ELR (cell line): ENCODE results near the gene LYZL2.
"Not testable (repeated sequence)": the region's sequence is repeated elsewhere in the genome, so short reads cannot be mapped to it uniquely, and the experiment has no call there.

Source experiments
- DNase-seq: peaks from one replicate; pipeline ENCODE4 v3.0.0-alpha.2; 2015; ENCODE audit warnings: low read depth

Gene LYZL2

DNA sequence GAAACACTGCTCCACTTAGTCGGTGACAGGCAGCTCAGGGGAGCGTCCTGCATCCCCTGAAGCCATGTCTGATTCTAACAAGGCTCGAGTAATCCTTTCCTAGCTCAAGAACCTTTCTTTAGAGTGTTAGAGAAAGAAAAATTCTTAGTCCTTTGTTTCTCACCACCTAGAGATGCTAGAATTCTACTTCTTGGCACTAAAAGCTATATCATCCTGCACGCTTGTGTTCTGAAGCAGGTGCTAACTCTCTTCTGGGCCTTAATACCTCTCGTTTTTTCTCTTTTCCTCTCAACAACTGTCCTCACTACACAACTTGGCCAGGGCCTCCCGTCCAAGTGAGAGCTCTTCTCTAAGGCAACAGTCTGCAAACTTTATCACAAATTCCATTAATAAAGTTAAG is at the start of gene LYZL2:
Gene LYZL2 (minus strand): TSS at position 101 of the 400 bp plus-strand sequence. CDS start 2,838 bp downstream, outside the sequence.
- no peak for DNase-seq

DNA sequence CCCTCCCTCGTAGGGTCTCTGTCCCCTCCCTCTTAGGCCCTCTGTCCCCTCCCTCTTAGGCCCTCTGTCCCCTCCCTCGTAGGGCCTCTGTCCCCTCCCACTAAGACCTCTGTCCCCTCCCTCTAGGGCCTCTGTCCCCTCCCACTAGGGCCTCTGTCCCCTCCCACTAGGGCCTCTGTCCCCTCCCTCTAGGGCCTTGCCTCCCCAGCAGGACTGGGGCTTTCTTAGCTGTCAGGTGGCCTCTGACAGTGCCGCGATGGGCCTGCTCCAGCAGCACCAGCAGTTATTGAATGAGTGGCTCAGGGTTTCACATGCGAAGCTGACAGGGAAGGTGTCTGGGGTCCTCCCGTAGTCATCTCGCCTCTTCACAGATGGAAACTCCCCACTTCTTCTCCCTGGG is 48.1 kb upstream of the LYZL2 start:
- DNase-seq, result not testable (repeated sequence)

DNA sequence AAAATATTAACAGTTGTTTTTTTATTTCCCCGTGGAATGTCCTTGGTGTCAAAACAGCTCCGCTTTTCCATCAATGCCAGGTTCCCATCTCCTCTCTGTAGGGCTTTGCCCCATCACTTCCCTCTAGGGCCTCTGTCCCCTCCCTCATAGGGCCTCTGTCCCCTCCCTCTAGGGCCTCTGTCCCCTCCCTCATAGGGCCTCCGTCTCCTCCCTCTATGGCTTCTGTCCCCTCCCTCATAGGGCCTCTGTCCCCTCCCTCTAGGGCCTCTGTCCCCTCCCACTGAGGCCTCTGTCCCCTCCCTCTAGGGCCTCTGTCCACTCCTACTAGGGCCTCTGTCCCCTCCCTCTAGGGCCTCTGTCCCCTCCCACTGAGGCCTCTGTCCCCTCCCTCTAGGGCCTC is 47.6 kb upstream of the LYZL2 start:
- DNase-seq, result not testable (repeated sequence)

DNA sequence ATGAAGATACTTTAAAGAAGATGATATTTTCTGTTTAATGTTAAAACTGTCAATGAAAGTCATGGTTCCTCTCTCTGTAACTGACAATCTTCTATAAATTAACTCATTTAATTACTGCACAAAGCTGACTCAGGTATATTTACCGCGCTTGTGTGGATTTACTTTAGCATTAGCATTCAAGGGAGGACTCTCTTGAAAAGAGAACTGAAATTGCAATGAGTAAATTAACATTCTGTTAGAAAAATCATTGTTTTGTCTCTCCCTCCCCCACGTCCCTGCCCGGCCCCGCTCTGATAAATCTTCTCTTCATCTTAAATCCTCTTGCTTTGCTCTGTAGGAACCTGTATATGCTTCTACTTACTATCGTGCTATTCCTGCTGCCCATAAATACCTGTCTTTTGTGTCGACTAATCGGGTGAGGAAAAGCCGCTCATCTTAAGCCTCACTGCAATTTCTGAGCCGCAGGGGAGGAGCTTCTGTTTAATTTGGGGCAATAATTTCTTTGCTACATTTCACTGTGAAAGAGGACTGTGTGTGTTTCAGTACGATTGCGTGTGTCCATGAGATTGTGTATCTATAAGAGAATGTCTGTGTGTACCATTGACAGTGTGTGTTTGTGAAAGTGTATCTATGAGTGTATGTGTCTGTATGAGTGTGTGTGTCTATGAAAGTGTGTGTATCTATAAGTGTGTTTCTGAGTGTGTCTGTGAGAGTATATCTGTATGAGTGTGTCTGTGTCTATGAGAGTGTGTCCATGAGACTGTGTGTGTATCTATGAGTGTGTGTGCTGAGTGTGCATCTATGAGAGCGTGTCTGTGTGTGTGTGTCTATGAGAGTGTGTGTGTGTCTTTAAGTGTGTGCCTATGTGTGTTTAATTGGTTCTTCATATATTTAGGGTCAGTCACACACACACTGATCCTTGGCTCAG is 46.5 kb upstream of the LYZL2 start:
- DNase-seq, result no peak

DNA sequence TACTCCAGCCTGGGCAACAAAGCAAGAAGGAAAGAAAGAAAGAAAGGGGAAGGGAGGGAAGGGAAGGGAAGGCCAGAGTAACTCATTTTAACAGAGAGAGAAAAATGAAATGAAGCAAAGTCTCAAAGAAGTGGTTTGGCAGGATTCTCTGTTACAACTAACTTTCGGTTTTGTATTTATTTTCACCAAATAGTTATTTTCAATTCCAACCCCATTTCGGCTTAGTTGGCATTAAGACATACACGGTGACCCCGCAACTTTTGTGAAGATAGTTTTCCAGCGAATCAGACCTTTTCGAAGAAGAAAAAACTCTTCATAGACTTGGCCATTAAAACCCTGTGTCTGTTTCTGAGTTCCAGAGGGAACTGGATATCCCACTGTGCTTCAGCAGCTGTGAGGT is 45.2 kb upstream of the LYZL2 start:
- DNase-seq, result no peak

DNA sequence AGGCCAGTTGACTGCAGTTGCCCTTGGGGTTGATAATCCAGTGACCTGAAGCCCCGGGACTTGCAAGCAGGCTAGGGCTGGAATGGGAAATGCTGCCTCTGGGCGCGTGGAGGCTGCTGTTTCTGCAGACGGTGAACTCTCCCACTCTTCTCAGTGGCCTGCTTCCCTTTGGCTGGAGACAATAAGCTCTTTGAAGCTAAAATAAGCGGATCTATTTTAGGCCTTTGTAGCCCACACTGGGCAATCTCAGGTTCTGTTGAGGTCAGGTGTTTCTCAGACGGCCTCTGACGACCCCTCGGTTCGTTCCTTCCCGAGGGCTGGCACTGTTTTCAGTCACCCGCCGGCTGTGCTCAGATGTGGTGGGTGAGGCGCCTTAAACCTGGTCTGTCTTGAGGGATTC is 43.7 kb upstream of the LYZL2 start:
- not testable (repeated sequence) for DNase-seq

DNA sequence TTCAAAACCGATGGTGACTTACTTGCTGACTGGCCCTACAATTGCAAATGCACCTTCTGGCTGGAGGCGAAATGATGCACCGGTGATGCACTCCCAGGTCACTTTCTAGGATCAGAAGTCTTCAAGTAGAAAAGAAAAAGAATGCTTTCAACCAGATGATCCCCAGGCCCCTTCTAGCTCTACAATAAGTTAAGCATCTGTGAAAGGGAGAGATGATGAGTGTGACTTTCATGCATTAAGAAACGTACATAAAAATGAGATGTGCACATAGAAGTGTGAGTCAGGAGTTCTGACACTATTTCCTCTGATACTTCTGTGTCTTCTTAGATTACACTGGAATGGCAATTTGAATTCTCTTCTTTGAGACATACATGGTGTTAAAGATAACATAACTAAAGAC is 42.8 kb upstream of the LYZL2 start:
- DNase-seq, result peak; percentile 37

DNA sequence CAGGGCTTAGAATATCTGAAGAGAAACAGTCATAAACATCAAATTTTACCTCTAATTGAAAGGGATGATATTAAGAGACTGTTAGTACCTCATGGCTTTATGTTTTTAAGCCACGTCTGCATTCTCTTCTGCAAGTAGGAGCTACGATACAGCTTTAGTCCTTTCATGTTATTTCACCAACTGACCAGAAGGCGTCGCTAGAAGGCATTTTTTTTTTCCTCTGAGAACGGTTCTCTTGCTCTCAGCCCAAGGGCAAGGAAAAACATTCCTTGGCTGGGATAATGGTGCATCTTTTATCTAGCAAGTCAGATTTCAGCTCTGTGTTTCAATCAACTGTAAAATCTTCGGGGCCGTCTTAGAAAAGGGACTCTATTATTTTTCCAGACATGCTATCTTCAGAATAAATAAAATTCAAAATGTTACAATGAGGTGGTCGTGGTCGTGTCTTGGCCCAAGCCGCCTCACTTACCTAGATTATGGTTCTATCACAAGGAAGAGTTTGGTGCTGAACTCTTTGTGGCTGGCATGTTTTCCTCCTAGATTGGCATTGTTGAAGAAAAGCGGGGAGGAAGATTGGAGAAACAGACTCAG is 41.6 kb upstream of the LYZL2 start:
- peak; percentile 78 for DNase-seq

DNA sequence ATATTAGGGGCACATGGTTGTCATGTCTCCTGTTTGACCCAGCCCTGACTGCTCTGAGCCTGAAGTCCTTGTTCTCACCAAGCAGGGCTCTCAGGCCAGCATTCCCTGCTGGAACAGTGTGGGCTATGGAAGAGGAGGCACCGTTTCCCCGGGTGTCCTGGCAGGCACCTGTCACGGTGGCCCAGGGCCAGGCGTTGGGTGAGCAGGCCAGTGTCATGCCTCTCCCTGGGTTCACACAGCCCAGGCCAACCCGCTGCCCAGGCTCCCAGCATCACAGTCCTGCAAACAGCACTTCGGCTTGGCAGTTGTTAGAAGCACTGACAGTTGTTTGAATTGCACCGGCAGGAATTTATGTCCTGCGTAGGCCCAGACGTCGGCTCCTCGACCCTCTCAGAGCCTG is 38.4 kb upstream of the LYZL2 start:
- not testable (repeated sequence) for DNase-seq

DNA sequence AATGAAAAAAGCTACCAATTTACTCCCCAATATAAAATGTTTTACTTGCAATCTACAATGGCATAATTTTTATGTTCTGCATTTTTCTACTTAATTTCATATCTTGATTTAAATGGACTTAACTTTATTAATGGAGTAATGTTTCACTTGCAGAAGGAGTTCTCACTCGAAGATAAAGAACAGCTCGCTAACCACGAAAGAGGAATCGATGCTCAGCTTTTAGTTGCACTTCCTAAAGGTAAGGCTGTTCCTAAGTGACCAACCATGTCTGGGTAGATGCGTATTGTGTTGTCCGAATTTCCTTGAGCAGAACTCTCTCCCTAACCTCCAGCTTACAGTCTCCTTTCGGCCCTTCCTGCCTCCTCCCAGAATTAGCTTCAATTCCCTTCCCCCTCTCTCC is 33.9 kb upstream of the LYZL2 start:
- not testable (repeated sequence) for DNase-seq

DNA sequence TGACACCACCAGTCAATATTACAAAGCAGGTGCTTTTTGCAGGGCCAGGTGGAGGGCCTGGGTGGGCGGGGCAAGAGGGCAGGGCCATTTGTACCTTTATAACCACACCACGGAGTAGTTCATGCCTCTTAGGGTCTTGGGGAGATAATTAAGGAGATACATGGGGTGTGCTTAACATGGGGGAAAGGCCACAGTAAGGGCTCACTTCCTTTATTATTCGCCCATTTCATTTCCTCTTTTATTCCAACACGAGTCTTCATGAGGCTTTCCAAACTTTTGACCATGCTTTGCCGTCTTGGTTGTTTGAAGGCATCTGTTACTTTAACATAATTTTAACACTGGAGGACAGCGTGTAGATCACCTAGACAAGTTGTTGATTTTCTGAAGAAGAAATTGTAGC is 33.3 kb upstream of the LYZL2 start:
- no peak for DNase-seq

DNA sequence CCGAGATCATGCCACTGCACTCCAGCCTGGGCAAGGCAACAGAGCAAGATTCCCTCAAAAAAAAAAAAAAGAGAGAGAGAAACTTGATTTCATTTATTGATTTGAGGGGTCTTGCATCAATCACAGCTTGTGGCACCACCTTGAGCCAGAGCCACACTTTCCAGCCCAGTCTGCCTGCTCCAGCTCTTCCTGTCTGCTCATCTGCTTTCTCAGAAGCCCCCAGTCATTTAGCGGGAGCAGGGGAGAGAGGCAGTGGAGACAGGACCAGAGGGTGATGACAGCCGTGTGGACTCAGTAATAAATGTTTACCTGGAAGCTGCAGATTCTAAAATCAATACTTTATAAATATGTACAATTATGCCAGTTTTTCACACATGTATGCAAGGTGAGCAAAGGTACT is 30.8 kb upstream of the LYZL2 start:
- DNase-seq, result not testable (repeated sequence)

DNA sequence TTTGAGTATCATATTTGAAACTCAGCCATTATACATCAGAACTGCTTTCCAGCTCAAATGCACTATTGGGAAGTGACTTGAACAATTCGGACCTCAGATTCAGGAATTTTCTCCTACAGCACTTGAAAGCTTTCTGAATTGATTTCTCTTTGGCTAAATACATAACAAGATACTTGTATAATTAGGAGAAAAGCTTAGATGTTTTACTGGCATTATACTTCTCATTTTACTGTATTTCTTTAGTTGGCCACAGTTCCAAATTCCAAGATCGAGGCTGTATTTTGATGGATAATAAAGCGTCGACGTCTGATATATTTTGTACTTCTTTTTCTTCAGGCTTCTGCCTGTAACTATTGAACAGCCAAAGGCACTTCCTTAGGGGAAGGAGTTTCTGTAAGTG is 26.7 kb upstream of the LYZL2 start:
- DNase-seq, result no peak

DNA sequence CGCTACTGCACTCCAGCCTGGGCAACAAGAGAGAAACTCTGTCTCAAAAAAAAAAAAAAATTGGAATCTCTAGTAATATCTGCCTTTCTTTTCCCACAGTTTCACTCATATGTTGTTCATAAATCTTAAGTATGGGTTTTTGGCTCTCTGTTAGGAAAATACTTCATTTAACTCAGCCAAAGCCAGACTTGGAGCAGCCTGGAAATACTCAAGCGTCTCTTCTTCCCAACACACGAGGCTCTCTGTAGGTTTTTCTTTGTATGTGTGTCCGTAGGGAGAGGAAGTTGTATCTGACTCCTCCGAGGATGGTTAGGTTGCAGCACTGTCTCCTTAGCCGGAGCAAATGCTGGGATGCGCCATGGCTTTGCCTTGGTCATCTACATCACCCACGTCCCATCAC is 25.4 kb upstream of the LYZL2 start:
- not testable (repeated sequence) for DNase-seq

DNA sequence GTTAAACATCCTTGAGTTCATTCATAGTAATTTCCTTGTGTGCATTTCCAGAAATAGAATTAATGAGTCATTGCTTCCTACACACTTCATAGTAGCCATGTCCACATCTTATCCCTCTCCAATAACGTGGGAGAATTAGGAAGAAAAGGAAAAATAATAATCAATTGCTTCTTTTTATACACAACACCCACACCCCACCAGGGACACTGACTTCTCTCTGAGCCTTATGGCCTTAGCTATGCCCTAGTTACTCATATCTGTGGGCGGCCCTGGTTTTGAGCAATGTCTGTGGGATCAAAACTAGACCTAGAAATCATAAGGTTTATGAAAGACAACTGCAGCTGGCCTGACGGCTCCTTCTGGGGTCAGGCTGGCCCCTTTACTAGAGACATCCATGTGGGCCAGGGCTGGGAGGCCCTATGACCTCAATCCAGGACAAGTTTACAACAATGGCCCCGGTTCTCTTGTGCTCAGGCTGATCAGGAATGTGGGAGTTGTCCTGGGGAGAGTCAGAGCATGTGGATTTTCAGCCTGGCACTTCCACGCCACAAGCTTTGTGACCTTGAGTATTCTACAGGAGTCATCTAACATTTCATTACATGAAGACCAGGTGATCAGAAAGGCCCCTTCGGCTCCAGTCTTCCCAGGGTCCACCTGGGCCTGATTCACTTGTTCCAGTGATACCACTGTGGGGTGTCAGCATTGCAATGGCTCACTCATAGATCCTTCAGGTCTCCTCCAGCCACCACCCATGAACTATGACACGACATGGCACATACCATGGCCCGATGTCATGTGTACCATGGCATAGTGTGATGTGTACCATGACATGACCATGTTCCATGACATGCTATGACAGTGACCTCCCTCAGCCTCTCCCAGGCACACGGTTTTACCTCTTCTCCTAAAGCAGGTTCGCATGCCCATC is 22.2 kb upstream of the LYZL2 start:
- peak; percentile 23 for DNase-seq

DNA sequence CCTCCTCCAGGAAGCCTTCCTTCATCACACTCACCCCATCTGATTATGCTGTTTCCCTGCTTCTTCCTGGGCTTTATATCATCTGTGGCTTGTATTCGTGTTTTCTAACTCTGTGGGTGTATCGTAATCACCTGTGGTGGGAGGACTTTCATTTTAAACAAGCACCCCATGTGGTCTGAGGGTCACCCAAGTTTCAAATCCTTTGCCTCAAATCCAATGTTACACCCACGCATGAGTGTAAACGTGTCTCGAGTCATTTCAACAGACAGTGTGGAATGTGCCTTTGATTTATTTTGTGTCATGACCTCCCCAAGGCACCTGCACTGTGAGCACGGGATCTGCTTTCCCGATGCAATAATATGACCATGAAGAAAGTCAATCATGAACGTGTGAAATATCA is 17.5 kb upstream of the LYZL2 start:
- no peak for DNase-seq

DNA sequence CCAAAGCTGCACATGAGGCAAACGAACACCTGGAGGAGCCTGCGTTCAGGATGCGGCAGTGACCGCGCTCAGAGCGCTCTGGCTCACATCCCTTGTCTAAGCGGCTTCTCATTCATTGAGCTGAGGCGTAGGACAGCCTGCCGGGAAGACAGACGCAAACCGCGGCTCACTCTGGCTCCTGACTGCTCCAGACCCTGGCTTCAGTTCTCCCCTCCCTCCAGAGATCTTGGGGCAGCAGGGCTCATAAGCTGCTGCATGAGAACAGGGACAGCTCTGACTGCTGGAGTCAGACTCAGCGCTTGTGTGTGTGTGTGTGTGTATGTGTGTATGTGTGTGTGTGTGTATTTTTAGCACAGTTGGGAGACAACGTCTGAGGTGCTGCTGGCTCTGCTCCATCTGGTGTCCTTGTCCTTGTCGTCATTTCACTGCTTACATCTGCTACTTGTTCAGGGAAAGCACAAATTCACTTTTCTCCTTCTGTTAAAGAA is 15.8 kb upstream of the LYZL2 start:
- DNase-seq, result peak; percentile 39

DNA sequence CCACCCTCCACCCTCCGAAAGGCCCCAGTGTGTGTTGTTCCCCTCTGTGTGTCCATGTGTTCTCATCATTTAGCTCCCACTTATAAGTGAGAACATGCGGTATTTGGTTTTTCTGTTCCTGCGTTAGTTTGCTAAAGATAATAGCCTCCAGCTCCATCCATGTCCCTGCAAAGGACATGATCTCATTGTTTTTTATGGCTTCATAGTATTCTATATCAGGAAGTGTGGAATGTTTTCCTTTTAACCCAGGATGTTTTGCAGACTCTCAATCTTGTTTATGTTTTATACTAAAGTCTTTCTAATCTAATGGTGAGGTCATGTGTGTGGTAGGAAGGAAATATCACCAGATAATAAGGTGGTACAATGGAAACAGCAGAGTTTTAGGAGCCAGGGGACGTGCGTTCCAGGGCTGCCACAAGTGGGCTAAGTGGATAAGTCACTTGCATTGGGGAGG is 14.9 kb upstream of the LYZL2 start:
- not testable (repeated sequence) for DNase-seq

DNA sequence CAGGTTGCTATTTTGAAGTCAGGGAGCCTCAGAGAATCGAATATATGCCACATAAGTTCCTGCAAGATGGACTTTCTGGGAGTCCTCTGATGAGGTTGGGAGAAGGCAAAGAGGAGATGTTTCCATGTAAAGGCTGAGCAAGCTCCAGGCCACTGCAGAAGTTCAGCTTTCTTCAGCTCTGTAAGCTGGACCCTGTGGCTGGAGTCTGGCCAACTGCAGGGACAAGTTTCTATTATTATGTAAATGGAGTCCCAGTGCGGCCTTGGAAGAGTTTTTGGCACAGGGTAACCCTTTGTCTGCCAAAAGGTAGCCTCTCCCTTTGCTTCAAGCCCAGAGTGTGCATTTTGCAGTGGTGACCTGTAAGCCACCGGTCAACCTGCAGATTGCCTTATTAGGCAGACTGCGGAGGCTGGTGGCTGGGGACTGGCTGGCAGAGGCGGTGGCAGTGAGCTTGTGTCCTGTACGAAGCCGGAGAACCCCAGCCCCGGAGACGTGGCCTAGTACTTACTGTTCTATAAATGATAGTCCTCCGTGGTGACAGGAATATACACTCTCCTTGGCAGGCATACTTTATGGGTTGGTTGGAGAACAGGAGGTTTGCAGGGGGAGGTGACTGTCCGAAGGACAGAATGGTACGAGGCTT is 14.1 kb upstream of the LYZL2 start:
- DNase-seq, result not testable (repeated sequence)

DNA sequence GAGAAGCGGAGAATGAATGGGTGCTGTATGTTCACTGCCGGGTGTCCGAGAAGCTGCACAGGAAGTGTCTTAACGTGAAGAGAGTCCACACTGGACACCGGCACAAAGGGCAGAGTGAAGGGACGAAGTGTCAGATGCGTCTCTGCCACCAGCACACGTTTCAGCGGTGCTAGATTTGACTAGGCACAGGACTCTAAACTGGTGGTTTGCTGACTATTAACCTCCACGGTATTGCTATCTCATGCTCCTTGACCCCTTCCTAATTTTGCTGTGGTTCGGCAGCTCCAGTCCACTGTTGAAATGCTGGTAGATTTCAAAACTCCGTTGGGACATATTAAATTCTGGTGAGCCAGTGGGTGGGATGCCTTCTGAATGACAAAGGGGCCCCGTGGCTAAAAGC is 13.3 kb upstream of the LYZL2 start:
- DNase-seq, result not testable (repeated sequence)

DNA sequence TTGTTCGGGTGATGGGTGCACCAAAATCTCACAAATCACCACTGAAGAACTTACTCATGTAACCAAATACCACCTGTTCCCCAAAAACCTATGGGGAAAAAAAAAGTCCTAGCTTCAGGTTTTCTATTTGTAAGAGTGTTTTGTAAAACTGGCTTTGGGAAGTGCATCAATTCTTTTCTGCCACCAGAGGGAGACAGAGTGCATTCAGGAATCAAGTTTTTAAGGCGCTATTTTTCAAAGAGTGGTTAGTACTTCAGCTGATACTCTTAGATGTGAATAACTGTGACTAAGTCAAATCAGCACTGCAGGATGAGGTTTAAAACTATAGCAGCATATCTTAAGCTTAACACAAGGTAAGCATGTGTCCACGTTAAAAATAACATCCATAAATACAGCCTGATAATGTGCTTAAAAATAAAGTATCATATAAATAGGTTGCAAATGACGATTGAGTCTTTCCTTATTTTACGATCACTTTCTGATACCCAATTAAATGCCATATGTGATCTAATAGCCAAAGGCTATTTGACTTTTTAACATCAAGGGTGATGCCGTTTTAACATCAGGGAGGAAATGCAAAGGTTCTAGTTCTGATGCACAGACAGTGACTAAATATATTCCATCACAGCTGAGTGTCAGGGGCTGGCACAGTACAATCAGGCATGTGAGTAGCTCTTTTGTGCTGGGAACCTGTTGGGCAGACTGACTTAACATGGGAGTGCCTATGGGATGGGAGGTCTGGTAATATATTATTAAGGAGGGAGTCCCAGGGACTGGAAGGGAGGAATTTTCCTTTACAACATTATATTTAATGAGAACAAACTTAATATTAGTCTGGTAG is 10.6 kb upstream of the LYZL2 start:
- peak; percentile 72 for DNase-seq
